Measurements from ENCODE around the gene CHRNB2. TPM values are rescaled to one million over a fixed set of nuclear protein-coding genes. Genes with fewer than 3 reads are reported as not detected.

The CHRNB2 gene
- total RNA-seq, 4 donors from 2014 or later: 0.32 to 0.82 TPM; not detected in 2

DNA sequence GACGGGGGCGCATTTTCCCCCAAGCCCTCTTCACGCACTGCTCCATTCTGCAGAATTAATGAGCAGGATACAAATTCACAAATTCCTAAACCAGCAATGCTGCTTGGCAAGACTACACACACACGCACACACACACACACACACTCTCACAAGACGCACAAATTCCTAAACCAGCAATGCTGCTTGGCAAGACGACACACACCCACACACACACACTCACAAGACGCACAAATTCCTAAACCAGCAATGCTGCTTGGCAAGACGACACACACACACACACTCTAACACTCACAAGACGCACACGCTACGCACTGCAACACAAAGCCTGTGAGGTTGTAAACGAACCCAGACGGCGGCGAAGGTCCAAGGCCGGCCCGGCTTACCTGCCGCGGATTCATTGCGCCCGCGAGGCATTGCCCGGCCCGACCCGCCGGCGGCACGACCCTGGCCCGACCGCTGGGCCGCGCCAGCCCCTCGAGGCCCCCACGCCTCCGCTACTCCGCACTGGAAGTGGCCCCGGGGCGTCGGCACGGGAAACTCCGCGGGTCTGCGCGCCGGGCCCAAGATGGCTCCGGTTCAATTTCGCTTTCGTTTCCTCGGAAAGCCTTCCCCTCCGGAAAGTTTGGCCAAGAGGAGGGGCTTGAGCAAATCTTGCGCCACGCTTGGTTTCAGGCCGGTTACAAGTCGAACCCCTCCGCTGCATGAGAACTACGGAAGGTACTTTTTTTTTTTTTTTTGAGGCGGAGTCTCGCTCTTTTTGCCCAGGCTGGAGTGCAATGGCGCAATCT, 40.2 kb downstream of the CHRNB2 start, which contains the start of gene ADAR:
ADAR (minus strand) TSS at position 578 of the 788 bp plus-strand sequence; CDS start at position 398, 180 bp downstream.
- no peaks in the 10 kb centered on the region for H3K36me3 ChIP-seq
- in situ Hi-C loops (cut with MboI; ENCODE audit: low pct_ligation_motif_present in 1 of 4, low pct_unique_long_range_greater_than_20kb in 1 of 4, low sequenced_read_pairs in 3 of 4) (no loop called here), intact Hi-C loops (cut with DNase I; ENCODE audit: low total_unique reads) (no loop called here)
- no peaks in the 10 kb centered on the region for H3K9me3 ChIP-seq
- H3K27ac ChIP-seq: peak within 1 kb of the TSS; percentile 91 to 99 (median 98)
- 0% methylated on average over 2 to 38 of the region's 59 CpGs for WGBS, 2 donors (ENCODE audit: low coverage in 1 of 2)
- TF ChIP-seq POLR2A (IDR thresholded peaks at IDR 0.05): no peak
- peak; percentile 34 to 82 (median 75) for TF ChIP-seq POLR2AphosphoS5 (IDR thresholded peaks at IDR 0.05)
- H3K27me3 ChIP-seq: no peaks in the 10 kb centered on the region
- peak within 1 kb of the TSS; percentile 66 to 94 (median 86) for H3K4me3 ChIP-seq
- H3K4me1 ChIP-seq: peaks cover 22 to 45% (median 28%) of the 10 kb centered on the region in 4 donors
- peak; percentile 92 for DNase-seq

DNA sequence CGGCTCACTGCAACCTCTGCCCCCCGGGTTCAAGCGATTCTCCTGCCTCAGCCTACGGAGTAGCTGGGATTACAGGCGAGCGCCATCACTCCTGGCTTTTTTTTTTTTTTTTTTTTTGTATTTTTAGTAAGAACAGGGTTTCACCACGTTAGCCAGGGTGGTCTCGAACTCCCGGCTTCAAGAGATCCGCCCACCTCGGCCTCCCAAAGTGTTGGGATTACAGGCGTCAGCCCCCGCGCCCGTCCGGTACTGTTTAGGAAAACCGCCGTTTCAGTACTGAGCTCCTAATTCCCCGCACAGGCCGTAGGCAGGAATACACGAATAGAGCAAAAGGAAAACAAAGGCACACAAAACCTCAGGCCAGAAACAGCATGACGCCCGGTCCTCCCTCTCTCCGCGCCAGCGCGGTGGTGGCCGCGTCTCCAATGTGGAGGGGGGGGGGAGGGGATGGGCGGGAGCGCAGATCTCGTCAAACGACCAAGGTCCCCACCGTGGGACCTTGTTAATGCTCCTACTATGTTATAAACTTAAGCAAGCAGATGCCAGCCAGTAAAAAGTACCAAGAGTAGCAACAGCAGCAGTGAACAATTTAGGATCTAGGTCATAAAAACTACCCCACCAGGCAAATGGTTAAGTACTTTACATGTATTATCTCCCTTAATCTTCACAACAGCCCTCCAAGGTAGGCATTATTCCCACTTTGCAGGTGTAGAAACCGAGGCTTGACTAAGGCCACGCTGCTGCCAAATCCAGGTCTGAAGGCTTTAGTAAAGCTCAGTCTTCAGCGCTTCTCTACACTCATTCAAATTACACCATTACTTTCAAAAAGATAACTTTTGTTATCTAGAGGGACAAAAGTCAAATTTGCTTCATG, 41.1 kb downstream of the CHRNB2 start:
- no peaks in the 10 kb centered on the region for H3K27me3 ChIP-seq
- peaks cover 22 to 45% (median 26%) of the 10 kb centered on the region in 4 donors for H3K4me1 ChIP-seq
- WGBS, 2 donors (ENCODE audit: low coverage in 1 of 2): 6 to 12% methylated on average over 10 to 31 of the region's 37 CpGs
- TF ChIP-seq, protein P1, sequence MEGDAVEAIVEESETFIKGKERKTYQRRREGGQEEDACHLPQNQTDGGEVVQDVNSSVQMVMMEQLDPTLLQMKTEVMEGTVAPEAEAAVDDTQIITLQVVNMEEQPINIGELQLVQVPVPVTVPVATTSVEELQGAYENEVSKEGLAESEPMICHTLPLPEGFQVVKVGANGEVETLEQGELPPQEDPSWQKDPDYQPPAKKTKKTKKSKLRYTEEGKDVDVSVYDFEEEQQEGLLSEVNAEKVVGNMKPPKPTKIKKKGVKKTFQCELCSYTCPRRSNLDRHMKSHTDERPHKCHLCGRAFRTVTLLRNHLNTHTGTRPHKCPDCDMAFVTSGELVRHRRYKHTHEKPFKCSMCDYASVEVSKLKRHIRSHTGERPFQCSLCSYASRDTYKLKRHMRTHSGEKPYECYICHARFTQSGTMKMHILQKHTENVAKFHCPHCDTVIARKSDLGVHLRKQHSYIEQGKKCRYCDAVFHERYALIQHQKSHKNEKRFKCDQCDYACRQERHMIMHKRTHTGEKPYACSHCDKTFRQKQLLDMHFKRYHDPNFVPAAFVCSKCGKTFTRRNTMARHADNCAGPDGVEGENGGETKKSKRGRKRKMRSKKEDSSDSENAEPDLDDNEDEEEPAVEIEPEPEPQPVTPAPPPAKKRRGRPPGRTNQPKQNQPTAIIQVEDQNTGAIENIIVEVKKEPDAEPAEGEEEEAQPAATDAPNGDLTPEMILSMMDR (IDR thresholded peaks at IDR 0.05): peak in 1 of 5 experiments; percentile 9
- no peak for TF ChIP-seq POLR2A (IDR thresholded peaks at IDR 0.05)
- intact Hi-C loops (cut with DNase I; ENCODE audit: low total_unique reads): no loop called here
- H3K4me3 ChIP-seq: peak overlapping the region; percentile 39 to 94 (median 79)
- peak overlapping the region; percentile 91 to 99 (median 98) for H3K27ac ChIP-seq
- DNase-seq: peak; percentile 43
- in situ Hi-C loops (cut with MboI; ENCODE audit: low pct_ligation_motif_present in 1 of 4, low pct_unique_long_range_greater_than_20kb in 1 of 4, low sequenced_read_pairs in 3 of 4): no loop called here
- no peaks in the 10 kb centered on the region for H3K36me3 ChIP-seq
- H3K9me3 ChIP-seq: no peaks in the 10 kb centered on the region

DNA sequence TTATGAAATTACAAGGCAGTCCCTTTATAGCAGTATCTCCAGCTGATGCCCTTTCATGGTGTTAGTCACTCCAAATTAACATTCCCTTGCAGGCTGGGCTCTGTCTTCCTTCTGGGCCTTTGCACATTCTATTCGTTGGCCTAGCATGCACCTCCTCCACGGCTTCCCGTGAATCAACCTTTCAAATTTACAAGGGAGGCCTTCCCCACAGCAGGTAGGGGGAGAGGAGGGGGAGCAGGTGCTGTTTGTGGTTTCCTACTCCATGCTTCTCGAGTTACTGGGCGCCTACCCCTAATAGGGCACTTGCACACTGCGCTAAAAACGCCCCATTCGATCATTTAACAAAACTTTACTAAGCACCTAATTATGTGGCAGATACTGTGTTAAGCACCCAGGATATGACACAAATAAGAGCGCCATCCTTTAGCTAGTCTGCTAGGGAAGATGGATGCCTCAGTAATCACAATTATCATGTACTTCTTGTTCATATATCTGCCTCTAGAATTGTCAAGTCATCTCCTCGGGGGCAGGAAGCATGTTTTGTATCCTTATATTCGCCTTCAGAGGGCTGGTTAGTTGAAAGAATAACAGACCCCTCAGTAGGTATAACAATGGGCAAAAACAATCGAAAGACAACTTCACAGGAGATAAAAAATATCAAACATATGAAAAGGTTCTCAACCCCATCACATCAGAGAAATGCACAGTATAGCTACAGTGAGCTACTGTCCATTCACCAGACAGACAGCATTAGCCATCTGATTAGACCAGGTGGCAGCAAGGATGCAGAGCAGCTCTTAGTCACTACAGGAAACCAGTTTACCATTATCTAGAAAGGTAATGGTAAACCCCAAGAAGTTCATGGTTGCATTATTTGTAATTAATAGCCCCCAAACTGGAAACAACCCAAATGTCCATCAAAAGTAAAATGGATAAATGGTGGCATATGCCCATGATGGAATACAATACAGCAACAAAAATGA, 42.1 kb downstream of the CHRNB2 start:
- in situ Hi-C loops (cut with MboI; ENCODE audit: low pct_ligation_motif_present in 1 of 4, low pct_unique_long_range_greater_than_20kb in 1 of 4, low sequenced_read_pairs in 3 of 4): no loop called here
- Histone ChIP-seq H3K4me1 (peaks cover 21 to 34% (median 26%) of the 10 kb centered on the region in 4 donors), H3K27me3 (no peaks in the 10 kb centered on the region), H3K4me3 (peak overlapping the region in 1 of 4 donors; percentile 66), H3K9me3 (no peaks in the 10 kb centered on the region), H3K36me3 (no peaks in the 10 kb centered on the region), H3K27ac (peak overlapping the region; percentile 91 to 99 (median 98))
- DNase-seq: peak; percentile 27
- intact Hi-C loops (cut with DNase I; ENCODE audit: low total_unique reads): no loop called here
- TF ChIP-seq, protein P1 (IDR thresholded peaks at IDR 0.05): no peak
- TF ChIP-seq POLR2AphosphoS5 (IDR thresholded peaks at IDR 0.05) (no peak), EP300 (IDR thresholded peaks at IDR 0.05; ENCODE audit: low read depth) (no peak), POLR2A (IDR thresholded peaks at IDR 0.05) (no peak)
- WGBS, 2 donors (ENCODE audit: low coverage in 1 of 2): 66 to 84% methylated on average over 3 to 12 of the region's 12 CpGs

DNA sequence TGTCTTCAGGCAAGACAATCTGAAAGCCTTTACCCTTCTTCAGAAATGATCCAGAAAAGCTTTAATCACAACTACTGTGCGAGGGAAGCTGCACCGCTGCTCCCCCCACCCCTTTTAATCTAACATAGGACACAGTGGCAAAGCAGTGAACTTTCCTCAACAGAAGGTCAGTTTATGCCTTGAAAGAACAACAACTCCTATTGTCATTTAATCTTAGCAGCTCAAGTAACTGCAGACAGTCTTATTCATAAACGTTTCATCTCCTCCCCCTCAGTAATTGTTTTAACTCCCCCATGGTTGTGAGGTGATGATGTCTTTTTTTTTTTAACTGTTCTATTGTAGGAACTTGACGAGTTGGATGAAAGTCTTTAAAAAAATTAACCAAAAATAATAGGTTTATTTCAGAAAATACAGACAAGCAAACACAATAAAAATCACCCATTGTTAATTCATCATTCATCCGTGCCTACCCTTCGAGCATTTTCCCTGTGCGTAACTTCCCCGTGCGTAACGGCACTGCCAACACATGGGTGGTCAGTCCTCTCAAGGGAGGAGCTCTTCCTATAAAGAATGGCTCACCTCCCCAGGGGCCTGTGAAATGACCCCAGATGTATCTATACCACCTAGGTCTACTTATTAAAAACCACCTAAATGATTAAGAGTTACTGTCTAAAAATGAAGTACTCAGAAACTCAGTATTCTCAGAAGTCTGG, 43.7 kb downstream of the CHRNB2 start:
- TF ChIP-seq POLR2AphosphoS5 (IDR thresholded peaks at IDR 0.05): no peak
- TF ChIP-seq POLR2A (IDR thresholded peaks at IDR 0.05): no peak
- no peak for TF ChIP-seq EP300 (IDR thresholded peaks at IDR 0.05; ENCODE audit: low read depth)
- TF ChIP-seq, protein P1 (IDR thresholded peaks at IDR 0.05): no peak
- Histone ChIP-seq H3K27ac (no peak overlapping the region), H3K36me3 (no peaks in the 10 kb centered on the region), H3K4me1 (peaks cover 8 to 21% (median 16%) of the 10 kb centered on the region in 4 donors), H3K4me3 (no peak overlapping the region), H3K9me3 (no peaks in the 10 kb centered on the region), H3K27me3 (no peaks in the 10 kb centered on the region)
- in situ Hi-C loops (cut with MboI; ENCODE audit: low pct_ligation_motif_present in 1 of 4, low pct_unique_long_range_greater_than_20kb in 1 of 4, low sequenced_read_pairs in 3 of 4) (no loop called here), intact Hi-C loops (cut with DNase I; ENCODE audit: low total_unique reads) (no loop called here)
- no peak for DNase-seq
- WGBS, 2 donors (ENCODE audit: low coverage in 1 of 2): 69 to 72% methylated on average over 10 of the region's 10 CpGs
